PC-3 (cell line): ENCODE results near the gene TBX2.

ENCODE experiments used
- CTCF ChIP-seq: fragments of 300-600 bp; sonication (generic); conservative IDR thresholded peaks from 2 replicates; pipeline ENCODE4 v1.5.1; 2017; ENCODE audit warnings: antibody characterized with exemption, low read depth, mild to moderate bottlenecking, low read length
- EZH2phosphoT487 ChIP-seq: fragments of 300-600 bp; sonication (generic); IDR thresholded peaks from 2 replicates; pipeline ENCODE4 v1.6.1; 2018; ENCODE audit warnings: mild to moderate bottlenecking, antibody characterized with exemption, low read length, borderline replicate concordance

- no peak for TF ChIP-seq CTCF
- no peak for TF ChIP-seq EZH2phosphoT487
These were observed 1.9 kb downstream of the TBX2 start for GRCh38 chr17:61401389-61402072.
